ENCODE results near the gene QKI.

QKI gene

DNA sequence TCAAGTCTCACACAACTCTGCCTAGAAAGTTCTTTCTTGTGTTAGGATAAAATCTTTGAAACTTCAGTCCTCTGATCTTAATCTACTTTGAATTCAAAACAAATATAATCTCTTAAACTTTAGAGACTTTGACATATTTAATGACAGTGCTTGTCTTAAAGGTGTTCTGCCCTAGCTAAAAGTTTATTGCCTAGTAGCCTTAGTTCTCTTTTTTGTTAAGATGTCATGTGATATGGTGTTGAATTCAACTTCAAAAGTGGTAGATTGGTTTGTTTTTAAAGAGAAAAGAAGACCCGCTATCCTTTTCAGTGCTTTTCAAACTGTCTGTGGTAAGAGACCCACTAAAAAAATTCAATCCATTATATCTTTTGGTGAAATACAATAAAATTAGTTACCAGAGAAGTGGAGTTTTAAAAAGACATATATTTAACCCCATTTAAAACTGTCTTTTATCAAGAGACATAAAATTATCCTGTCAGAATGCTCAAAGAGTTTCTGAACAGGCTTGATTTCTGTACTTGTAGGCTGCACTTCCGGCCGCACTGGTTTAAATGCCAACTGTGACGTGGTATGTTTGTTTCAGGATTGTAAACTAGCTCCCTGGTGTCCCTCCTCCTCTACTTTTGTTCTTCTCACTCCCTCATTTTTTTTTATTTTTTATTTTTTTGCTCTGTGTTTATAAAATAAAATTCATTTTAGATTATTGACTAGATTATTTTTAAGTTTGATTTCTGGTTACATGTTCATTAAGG lies 76.5 kb downstream of the QKI start:
- DNase-seq = no peak

- no peak for DNase-seq
These were observed 77.3 kb downstream of the QKI start for GRCh38 chr6:163491737-163492300.

- DNase-seq = no peak
These were observed 79.8 kb downstream of the QKI start for GRCh38 chr6:163494279-163494727.

DNA sequence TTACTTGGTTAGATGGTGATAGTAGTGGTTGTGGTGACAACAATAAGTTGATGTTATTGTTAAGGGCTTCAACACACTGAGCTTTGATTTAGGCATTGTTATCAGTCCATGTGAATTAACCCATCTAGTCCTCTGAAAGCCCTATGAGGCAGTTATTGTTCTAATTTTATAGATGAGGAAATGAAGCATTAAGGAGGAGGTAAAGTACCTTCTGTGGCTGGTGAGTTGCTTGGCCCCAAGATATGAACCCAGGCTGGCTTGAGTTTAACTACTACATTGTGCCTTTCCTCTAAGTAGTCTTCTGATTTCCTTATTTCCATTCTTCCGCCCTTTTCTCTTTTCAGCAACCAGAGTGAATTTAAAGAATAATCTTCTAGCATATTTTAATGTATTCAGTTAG lies 81.7 kb downstream of the QKI start:
- DNase-seq = no peak

DNA sequence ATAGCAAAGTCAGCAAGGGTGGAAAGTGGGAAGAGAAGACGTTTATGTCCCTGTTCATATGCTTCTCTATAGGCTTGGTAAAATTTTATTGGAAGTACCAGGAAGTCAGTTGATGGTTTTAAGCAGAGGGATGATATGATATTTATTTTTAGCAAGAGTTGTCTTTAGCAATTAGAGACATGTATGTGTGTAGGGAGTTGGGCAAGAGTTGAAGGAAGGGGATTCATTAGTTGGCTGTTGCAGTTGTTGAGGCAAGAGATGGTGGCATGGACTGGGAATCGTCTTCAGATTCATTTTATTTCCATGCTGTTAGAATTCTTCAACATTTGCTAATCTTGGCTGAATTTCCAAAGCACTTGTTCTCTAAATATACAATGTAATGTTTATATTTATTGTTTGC lies 85.6 kb downstream of the QKI start:
- no peak for DNase-seq

DNA sequence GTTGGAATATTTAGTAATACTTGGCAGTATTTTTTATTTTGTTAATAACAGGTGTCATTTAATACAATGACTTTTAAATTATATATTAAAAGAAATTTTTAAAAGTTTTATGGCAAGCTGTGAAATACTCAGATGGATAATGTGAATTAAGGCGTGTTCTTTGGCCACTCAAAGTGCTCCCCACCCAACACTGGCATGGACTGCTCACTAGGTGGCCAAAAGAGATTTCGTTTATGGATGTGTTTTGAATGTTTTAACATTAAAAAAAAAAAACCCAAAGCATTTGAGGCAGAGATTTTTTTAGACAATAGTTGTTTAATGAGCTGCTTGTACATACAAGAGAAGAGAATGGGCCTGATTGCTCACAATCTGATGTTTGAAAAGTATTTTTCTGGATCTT lies 86.5 kb downstream of the QKI start:
- DNase-seq = no peak

- DNase-seq = no peak
These were observed 86.9 kb downstream of the QKI start for GRCh38 chr6:163501439-163501838.

- DNase-seq = no peak
These were observed 90.6 kb downstream of the QKI start for GRCh38 chr6:163504984-163505640.

DNA sequence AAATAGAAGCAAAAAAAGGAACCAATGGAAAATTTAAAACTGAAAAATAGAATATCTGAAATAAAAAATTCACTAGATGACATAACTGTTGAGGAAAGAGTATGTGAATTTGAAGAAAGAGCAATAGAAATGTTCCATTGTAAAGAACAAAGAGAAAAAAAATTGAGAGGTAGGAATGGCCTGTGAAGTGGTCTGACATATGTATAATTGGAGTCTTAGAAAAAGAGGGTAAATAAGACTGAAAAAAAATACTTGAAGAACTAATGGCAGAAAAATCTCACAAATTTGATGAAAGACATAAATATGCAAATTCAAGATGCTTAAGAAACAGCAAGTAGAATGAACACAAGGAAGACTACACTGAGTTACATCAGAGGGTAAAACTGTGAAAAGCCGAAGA lies 93.4 kb downstream of the QKI start:
- no peak for DNase-seq

DNA sequence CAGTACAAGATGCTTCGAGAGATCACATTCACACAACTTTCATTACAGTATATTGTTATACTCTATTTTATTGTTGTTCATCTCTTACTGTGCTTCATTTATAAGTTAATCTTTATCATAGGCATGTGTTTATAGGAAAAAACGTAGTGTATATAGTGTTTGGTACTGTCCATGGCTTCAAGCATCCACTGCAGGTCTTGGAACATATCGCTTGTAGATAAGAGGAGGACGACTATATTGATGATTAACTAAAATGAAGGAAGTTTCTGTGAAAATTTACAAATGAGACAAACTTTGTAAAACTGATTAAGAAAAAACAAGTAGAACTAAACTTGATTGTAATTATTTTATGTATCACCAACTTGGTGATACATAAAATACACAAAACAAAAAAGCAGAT lies 98.5 kb downstream of the QKI start:
- DNase-seq = no peak

DNA sequence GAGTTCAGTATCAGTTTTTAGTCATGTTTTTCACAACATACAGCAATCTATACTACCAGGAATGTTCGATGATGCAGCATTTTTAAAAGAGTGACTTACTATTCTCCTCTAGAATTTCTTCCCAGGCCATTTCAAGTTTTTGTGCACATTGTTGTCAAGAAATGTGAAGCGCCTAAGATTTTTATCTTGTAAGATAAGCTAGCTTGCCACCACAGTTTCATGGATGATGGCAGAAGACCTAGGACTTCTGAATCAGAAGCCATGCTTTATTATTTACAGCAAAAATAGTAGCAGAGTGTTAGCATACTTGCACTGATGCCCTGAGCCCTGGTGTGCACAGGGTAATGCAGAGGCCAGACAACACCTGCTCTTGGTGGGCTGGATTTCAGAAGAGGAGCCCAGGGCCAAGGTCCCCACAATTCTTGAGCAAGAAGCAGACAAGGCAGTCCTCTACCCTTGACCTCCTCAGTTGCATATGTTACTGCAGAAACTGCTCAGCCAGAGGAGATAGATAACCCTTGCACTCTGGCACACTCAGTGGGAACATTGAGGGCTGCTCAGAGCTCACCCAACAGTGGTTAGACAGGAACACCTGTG lies 99.2 kb downstream of the QKI start:
- no peak for DNase-seq

GRCh38 chr6:163516908-163517307 lies 102.4 kb downstream of the QKI start:
- DNase-seq = no peak

DNA sequence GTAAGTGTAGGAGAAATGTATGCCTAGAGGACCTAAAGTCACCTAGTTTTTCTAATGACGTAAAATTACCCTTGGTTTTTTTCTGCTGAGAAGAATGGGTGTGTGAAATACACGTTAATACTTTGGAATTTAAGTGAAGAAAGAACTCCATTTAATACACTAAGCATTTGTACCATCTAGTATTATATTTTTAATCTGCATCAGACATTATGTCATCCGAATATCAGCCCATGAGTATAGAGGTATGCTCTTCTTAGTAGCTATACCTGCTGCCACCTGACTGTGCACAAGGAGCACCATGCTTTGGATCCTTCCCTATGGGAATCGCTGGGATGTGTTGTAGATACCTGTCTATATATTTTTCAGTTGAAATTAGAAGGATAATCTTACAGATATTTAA lies 106.4 kb downstream of the QKI start:
- no peak for DNase-seq

DNA sequence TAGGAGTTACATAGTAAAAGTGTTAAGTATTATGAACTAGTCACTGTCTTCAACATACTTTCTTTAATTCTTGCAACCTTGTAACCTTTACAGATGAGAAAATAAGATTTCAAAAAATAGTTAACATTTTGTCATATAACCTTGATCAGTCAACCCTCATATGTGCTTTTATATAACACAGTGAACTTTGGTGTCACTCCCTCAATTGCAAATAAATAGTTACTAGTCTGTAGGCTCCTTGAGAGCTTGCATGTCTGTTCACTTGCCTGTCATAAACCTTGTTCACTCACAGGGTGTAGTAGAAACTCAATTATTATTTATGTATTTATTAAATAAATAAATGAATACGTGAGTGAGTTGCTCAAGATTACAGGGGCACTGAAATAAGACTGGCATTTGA lies 107.5 kb downstream of the QKI start:
- no peak for DNase-seq

DNA sequence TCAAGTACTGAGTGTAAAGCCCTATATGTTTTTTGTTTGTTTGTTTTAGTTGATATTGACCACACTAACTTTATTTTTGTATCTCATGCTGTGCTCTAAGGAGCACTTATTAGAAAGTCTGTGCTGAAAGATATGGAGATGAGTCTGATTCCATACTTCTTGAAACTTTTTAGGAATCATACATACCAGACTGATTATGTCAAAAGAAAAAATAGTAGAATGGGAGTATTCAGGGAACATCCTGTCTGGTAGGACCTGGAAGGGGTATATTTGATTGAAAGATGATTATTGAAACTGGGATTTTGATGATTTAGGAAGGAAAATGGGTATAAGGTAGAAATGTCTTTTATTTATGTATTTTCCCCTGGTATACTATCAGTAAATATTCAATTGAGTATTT lies 111.4 kb downstream of the QKI start:
- DNase-seq = no peak

- DNase-seq = no peak
These were observed 111.8 kb downstream of the QKI start for GRCh38 chr6:163526346-163526745.

DNA sequence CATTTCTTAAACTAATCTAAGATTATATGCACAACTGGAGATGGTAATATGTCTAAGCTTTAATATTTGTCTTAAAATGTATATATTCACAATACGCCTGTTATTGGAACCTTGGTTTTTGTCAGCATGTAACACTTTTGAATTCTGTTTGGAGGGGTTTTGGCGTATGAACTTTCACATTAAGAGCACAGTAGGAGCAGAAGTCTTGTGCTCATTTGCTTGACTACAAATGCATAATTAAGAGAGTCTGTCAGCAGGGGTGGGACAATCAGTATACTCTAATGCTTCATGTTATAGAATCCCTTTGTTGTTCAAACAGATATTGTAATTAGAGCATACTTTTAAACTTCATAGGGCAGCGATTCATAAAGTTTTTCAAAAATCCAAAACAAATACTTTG lies 112.8 kb downstream of the QKI start:
- no peak for DNase-seq

DNA sequence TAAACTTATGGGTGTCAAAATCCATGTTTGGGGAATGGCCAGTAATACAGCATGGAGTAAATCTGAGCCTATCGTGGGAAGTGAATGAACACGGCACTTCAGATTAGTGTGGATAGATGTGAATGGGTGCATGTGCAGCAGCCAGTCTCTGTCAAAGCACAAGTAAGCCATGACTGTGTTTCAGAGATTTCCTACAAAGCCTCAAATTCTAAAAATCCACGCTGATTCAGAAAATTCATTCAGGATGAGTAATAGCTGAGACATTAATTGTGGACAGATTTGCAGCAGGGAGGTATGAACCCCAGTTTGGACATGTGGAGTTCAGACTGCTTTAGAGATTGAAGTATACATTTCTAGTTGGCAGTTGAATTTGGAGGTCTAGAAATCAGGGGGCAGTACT lies 115.1 kb downstream of the QKI start:
- DNase-seq = no peak

- DNase-seq = no peak
These were observed 115.9 kb downstream of the QKI start for GRCh38 chr6:163530406-163530805.

- no peak for DNase-seq
These were observed 116.6 kb downstream of the QKI start for GRCh38 chr6:163531122-163531521.

- DNase-seq = no peak
These were observed 118.1 kb downstream of the QKI start for GRCh38 chr6:163532526-163533078.

DNA sequence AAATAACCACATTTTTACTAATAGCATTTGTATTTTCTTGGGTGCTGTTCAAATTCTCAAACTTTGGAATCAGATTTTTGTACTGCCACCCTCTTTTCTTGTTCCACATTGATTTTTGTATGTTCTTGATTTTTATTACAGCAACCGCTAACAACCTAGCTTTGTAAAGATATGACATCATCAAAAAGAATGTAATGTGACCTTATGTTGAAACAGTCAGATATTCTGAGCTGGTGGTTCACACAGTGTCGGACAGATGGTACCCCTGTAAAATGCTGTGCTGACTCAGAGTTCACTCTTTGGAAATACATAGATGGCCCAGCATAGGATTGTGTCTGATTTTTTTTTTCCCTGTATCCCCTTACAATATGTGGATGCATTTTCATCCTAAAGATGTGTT lies 118.9 kb downstream of the QKI start:
- DNase-seq = no peak

GRCh38 chr6:163536770-163537169 lies 122.3 kb downstream of the QKI start:
- no peak for DNase-seq

DNA sequence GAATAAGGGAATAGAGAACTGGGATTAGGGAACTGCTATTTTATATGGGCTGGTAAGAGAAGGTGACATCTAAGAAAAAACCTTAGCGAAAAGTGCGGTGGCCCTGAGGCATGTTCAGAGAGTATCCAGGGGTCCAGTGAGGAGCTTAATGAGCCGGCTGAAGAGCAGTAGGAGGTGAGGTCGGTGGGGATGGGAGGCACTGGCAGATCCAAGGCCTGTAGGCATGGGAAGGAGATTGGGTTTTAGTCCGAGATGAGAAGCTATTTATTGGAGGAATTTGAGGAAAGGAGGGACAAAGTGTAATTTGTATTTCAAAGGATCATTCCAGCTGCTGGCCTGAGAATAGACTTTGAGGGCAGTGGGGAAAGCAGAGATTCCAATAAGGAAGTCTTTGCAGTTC lies 123.8 kb downstream of the QKI start:
- no peak for DNase-seq
